ENCODE measurements around the gene MYORG.

DNA sequence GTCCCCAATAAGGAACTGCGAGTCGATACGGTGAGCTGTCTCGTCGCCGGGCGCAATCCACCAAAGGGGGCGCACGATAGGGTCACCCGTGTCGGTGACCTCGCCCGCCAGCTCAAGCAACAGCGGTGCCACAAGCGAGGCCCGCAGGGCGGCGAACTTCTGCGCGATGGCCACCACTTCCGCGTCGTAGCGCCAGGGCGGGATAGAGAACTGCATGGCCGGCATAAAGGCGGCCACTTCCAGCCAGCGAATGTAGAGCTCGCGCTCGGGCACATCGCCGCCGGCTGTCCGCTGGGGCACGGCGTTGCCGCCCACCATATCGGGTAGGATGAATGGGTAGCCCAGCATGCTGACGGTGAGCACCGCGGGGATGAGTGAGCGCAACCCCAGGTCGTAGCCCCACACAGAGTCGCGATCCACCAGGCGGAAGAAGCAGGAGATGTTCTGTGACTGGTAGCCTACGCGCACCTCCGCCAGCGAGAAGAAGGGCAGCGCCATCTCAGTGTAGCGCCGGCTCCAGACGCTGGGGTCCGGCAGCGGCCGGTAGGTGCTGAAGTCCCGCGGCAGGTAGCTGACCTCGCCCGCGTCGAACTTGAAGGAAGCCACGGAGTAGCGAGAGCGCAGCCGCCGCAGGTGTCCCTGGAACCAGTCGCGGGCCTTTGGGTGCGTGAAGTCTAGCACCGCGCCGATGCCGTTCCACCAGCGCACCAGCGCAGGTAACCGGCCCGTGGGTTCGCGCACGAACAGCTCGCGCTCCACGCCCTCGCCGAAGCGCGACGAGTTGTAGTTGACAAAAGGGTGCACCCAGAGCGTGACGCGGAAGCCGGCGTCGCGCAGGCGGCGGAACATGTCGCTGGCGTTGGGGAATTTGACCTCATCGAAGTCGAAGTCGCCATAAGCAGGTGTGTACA lies 5.5 kb downstream of the MYORG start:
- no peak for TF ChIP-seq POLR2A (IDR thresholded peaks at IDR 0.05; ENCODE audit: low read length)
- TF ChIP-seq GATA1 (IDR thresholded peaks at IDR 0.05; ENCODE audit: low read depth, low read length) = no peak
